Activated CD4-positive, alpha-beta T cell treated with anti-CD3 and anti-CD28 coated beads, Interleukin-2, amount 10 ng/mL, durations not matched to agents 7 days and 5 days (primary cell): ENCODE data around the gene QPRT. TPM values are rescaled to one million over a fixed set of nuclear protein-coding genes. Genes with fewer than 3 reads are reported as not detected.
"Not testable (repeated sequence)": the region's sequence is repeated elsewhere in the genome, so short reads cannot be mapped to it uniquely, and the experiment has no call there.

ENCODE experiments used
- CTCF ChIA-PET: fragments of 350-600 bp; sonication (Branson Sonifier 250); formaldehyde crosslinking; loops from one replicate; lab custom pipeline; 2021; ENCODE audit warnings: antibody characterized with exemption; lab: Charles Lee
- POLR2A ChIA-PET: fragments of 350-600 bp; sonication (Branson Sonifier 250); formaldehyde crosslinking; loops from one replicate; lab custom pipeline; 2021; ENCODE audit warnings: antibody characterized with exemption; lab: Charles Lee
- DNase-seq: peaks from one replicate; pipeline ENCODE4 v3.0.0-alpha.2; 2020
- H3K27ac Mint-ChIP-seq: one replicate; pipeline ENCODE4 v1.8.0; 2021; ENCODE audit warnings: mild to moderate bottlenecking, moderate library complexity, mixed read lengths
- H3K27me3 Mint-ChIP-seq: one replicate; pipeline ENCODE4 v1.8.0; 2021; ENCODE audit warnings: mixed read lengths
- H3K36me3 Mint-ChIP-seq: one replicate; pipeline ENCODE4 v1.8.0; 2021; ENCODE audit warnings: low read depth, mixed read lengths
- H3K4me1 Mint-ChIP-seq: one replicate; pipeline ENCODE4 v1.8.0; 2021; ENCODE audit warnings: mixed read lengths
- H3K4me3 Mint-ChIP-seq: one replicate; pipeline ENCODE4 v1.8.0; 2021; ENCODE audit warnings: mild to moderate bottlenecking, moderate library complexity, mixed read lengths
- H3K9me3 Mint-ChIP-seq: one replicate; pipeline ENCODE4 v1.8.0; 2021; ENCODE audit warnings: mixed read lengths
- total RNA-seq, 2 experiments: library from RNA; stranded (reverse); gene quantifications; one replicate each; pipeline ENCODE4 v1.2.3, GENCODE V29; 2021

The QPRT gene
- total RNA-seq, 2 experiments from 2014 or later, result 3.9 to 4.8 TPM

GRCh38 chr16:29712809-29713208 is 33.8 kb downstream of the QPRT start:
- H3K4me3 Mint-ChIP-seq, result no peak overlapping the region
- ChIA-PET POLR2A (no interaction called here), CTCF (interaction anchor here (0.6 to 1.7 kb wide), 2 partner anchors 21 to 39 kb away, joined by 3 to 4 read pairs; no protein-coding TSS in a partner anchor)
- H3K27me3 Mint-ChIP-seq, result peaks cover 3% of the 10 kb centered on the region
- H3K27ac Mint-ChIP-seq, result no peak overlapping the region
- H3K9me3 Mint-ChIP-seq, result no peaks in the 10 kb centered on the region
- peaks cover 16% of the 10 kb centered on the region for H3K4me1 Mint-ChIP-seq
- DNase-seq, result no peak
- no peaks in the 10 kb centered on the region for H3K36me3 Mint-ChIP-seq

GRCh38 chr16:29714396-29714795 is 35.4 kb downstream of the QPRT start:
- no peak for DNase-seq
- ChIA-PET POLR2A (no interaction called here), CTCF (interaction anchor here (1.0 kb wide), 1 partner anchor 14 kb away, joined by 4 read pairs; no protein-coding TSS in a partner anchor)
- no peak overlapping the region for H3K4me3 Mint-ChIP-seq
- peaks cover 13% of the 10 kb centered on the region for H3K4me1 Mint-ChIP-seq
- H3K27me3 Mint-ChIP-seq, result peaks cover 3% of the 10 kb centered on the region
- H3K9me3 Mint-ChIP-seq, result no peaks in the 10 kb centered on the region
- no peak overlapping the region for H3K27ac Mint-ChIP-seq
- no peaks in the 10 kb centered on the region for H3K36me3 Mint-ChIP-seq

- H3K27me3 Mint-ChIP-seq, result peaks cover 3% of the 10 kb centered on the region
- no peaks in the 10 kb centered on the region for H3K36me3 Mint-ChIP-seq
- CTCF ChIA-PET, result interaction anchor here (1.0 to 3.1 kb wide), 2 partner anchors 14 to 75 kb away, joined by 4 to 9 read pairs; partner anchors contain the start of gene KIF22
- peaks cover 9% of the 10 kb centered on the region for H3K4me1 Mint-ChIP-seq
- POLR2A ChIA-PET, result no interaction called here
- H3K27ac Mint-ChIP-seq, result no peak overlapping the region
- H3K9me3 Mint-ChIP-seq, result no peaks in the 10 kb centered on the region
- no peak overlapping the region for H3K4me3 Mint-ChIP-seq
- no peak for DNase-seq
Observed at GRCh38 chr16:29714972-29715371, 36.0 kb downstream of the QPRT start.

- peaks cover 11% of the 10 kb centered on the region for H3K4me1 Mint-ChIP-seq
- no peaks in the 10 kb centered on the region for H3K9me3 Mint-ChIP-seq
- no peak overlapping the region for H3K4me3 Mint-ChIP-seq
- no peak for DNase-seq
- CTCF ChIA-PET, result interaction anchor here (0.7 to 3.1 kb wide), 2 partner anchors 15 to 73 kb away, joined by 4 to 9 read pairs; partner anchors contain the start of gene KIF22
- no peaks in the 10 kb centered on the region for H3K36me3 Mint-ChIP-seq
- H3K27ac Mint-ChIP-seq, result no peak overlapping the region
- H3K27me3 Mint-ChIP-seq, result peaks cover 3% of the 10 kb centered on the region
- POLR2A ChIA-PET, result no interaction called here
Observed at GRCh38 chr16:29717113-29717512, 38.1 kb downstream of the QPRT start.

GRCh38 chr16:29719063-29719462 is 40.1 kb downstream of the QPRT start:
- ChIA-PET CTCF (interaction anchor here (0.6 to 0.9 kb wide), 2 partner anchors 15 to 53 kb away, joined by 3 read pairs; no protein-coding TSS in a partner anchor), POLR2A (no interaction called here)
- Mint-ChIP-seq H3K36me3 (no peaks in the 10 kb centered on the region), H3K4me3 (no peak overlapping the region), H3K9me3 (no peaks in the 10 kb centered on the region), H3K27me3 (peaks cover 2% of the 10 kb centered on the region), H3K4me1 (peaks cover 15% of the 10 kb centered on the region), H3K27ac (no peak overlapping the region)
- no peak for DNase-seq

GRCh38 chr16:29720703-29721102 is 41.7 kb downstream of the QPRT start:
- no peaks in the 10 kb centered on the region for H3K27me3 Mint-ChIP-seq
- peaks cover 19% of the 10 kb centered on the region for H3K4me1 Mint-ChIP-seq
- no peaks in the 10 kb centered on the region for H3K9me3 Mint-ChIP-seq
- no peak for DNase-seq
- ChIA-PET CTCF (interaction anchor here (0.7 to 1.9 kb wide), 5 partner anchors 14 to 232 kb away, joined by 3 to 8 read pairs (median 4); no protein-coding TSS in a partner anchor), POLR2A (no interaction called here)
- H3K36me3 Mint-ChIP-seq, result no peaks in the 10 kb centered on the region
- H3K27ac Mint-ChIP-seq, result peak overlapping the region; percentile 64
- H3K4me3 Mint-ChIP-seq, result no peak overlapping the region

- H3K9me3 Mint-ChIP-seq, H3K27me3 Mint-ChIP-seq, H3K27ac Mint-ChIP-seq, H3K36me3 Mint-ChIP-seq, H3K4me3 Mint-ChIP-seq, POLR2A ChIA-PET: not testable (repeated sequence)
- DNase-seq, result peak; percentile 45
- CTCF ChIA-PET, result interaction anchor here (0.6 to 2.4 kb wide), 4 partner anchors 19 to 128 kb away, joined by 3 to 10 read pairs (median 6); no protein-coding TSS in a partner anchor
- peaks cover 22% of the 10 kb centered on the region for H3K4me1 Mint-ChIP-seq
Observed at GRCh38 chr16:29721167-29721879, 42.3 kb downstream of the QPRT start.

- POLR2A ChIA-PET, result no interaction called here
- H3K27me3 Mint-ChIP-seq, result peaks cover 8% of the 10 kb centered on the region
Observed at GRCh38 chr16:29726845-29727377, 47.9 kb downstream of the QPRT start.

GRCh38 chr16:29727452-29727851 is 48.5 kb downstream of the QPRT start:
- Mint-ChIP-seq H3K36me3 (peaks cover 9% of the 10 kb centered on the region), H3K9me3 (peaks cover 3% of the 10 kb centered on the region), H3K27me3 (peaks cover 8% of the 10 kb centered on the region), H3K4me1 (peaks cover 35% of the 10 kb centered on the region), H3K27ac (no peak overlapping the region), H3K4me3 (no peak overlapping the region)
- CTCF ChIA-PET, result interaction anchor here (1.0 to 1.3 kb wide), 3 partner anchors 17 to 63 kb away, joined by 3 to 4 read pairs (median 3); partner anchors contain the start of gene KIF22
- POLR2A ChIA-PET, result no interaction called here
- DNase-seq, result no peak

More at GRCh38 chr16:29726845-29727377, 47.9 kb downstream of the QPRT start:
- H3K4me3 Mint-ChIP-seq, result no peak overlapping the region
- H3K27ac Mint-ChIP-seq, result no peak overlapping the region
- CTCF ChIA-PET, result interaction anchor here (1.0 to 1.3 kb wide), 4 partner anchors 18 to 64 kb away, joined by 3 to 4 read pairs (median 3); partner anchors contain the start of gene KIF22
- H3K9me3 Mint-ChIP-seq, result no peaks in the 10 kb centered on the region
- H3K36me3 Mint-ChIP-seq, result peaks cover 6% of the 10 kb centered on the region
- H3K4me1 Mint-ChIP-seq, result peaks cover 30% of the 10 kb centered on the region
- DNase-seq, result no peak

GRCh38 chr16:29729116-29729521 is 50.1 kb downstream of the QPRT start:
- ChIA-PET POLR2A (no interaction called here), CTCF (interaction anchor here (0.9 to 2.1 kb wide), 4 partner anchors 9 to 303 kb away, joined by 4 to 5 read pairs (median 4); no protein-coding TSS in a partner anchor)
- no peak overlapping the region for H3K27ac Mint-ChIP-seq
- peaks cover 8% of the 10 kb centered on the region for H3K27me3 Mint-ChIP-seq
- H3K9me3 Mint-ChIP-seq, result peaks cover 5% of the 10 kb centered on the region
- H3K36me3 Mint-ChIP-seq, result peaks cover 16% of the 10 kb centered on the region
- peaks cover 36% of the 10 kb centered on the region for H3K4me1 Mint-ChIP-seq
- no peak overlapping the region for H3K4me3 Mint-ChIP-seq
- no peak for DNase-seq

GRCh38 chr16:29730649-29731048 is 51.7 kb downstream of the QPRT start:
- Mint-ChIP-seq H3K4me3 (no peak overlapping the region), H3K9me3 (peaks cover 9% of the 10 kb centered on the region), H3K27ac (peak overlapping the region; percentile 65), H3K36me3 (peaks cover 20% of the 10 kb centered on the region), H3K27me3 (peaks cover 8% of the 10 kb centered on the region), H3K4me1 (peaks cover 37% of the 10 kb centered on the region)
- DNase-seq, result no peak
- ChIA-PET POLR2A (no interaction called here), CTCF (interaction anchor here (2.1 kb wide), 1 partner anchor 13 kb away, joined by 5 read pairs; no protein-coding TSS in a partner anchor)

GRCh38 chr16:29731768-29732601 is 53.0 kb downstream of the QPRT start:
- peak; percentile 31 for DNase-seq
- Mint-ChIP-seq H3K36me3 (peaks cover 31% of the 10 kb centered on the region), H3K27ac (peak overlapping the region; percentile 72), H3K4me1 (peaks cover 45% of the 10 kb centered on the region)
- H3K27me3 Mint-ChIP-seq, H3K4me3 Mint-ChIP-seq, H3K9me3 Mint-ChIP-seq: not testable (repeated sequence)
- POLR2A ChIA-PET, result interaction anchor here (0.9 kb wide), 1 partner anchor 31 kb away, joined by 4 read pairs; no protein-coding TSS in a partner anchor
- CTCF ChIA-PET, result interaction anchor here (0.7 to 2.8 kb wide), 6 partner anchors 9 to 111 kb away, joined by 3 to 8 read pairs (median 4); no protein-coding TSS in a partner anchor
